Tibial nerve (tissue), 4 donors: ENCODE data around the gene SGK1. TPM values are rescaled to one million over a fixed set of nuclear protein-coding genes. Genes with fewer than 3 reads are reported as not detected.

Experiments used
- DNase-seq, 2 donors: peaks; one replicate each; pipeline ENCODE4 v3.0.0-alpha.2; 2019; ENCODE audit warnings: low spot score in 2 of 2
- H3K27ac ChIP-seq, 4 donors: fragments of 200-600 bp; sonication (generic) in 3 of 4; one replicate each; pipeline ENCODE4 v1.5.1; 2017 to 2019; ENCODE audit warnings: mild to moderate bottlenecking in 1 of 4
- H3K27me3 ChIP-seq, 2 donors: fragments of 200-600 bp; sonication (generic) in 1 of 2; one replicate each; pipeline versions ENCODE4 v1.5.1 to v1.6.0; 2017 to 2019
- H3K36me3 ChIP-seq, 3 donors: fragments of 200-600 bp; sonication (generic); one replicate each; pipeline ENCODE4 v1.5.1; 2018 to 2019
- H3K4me1 ChIP-seq, 4 donors: fragments of 200-600 bp; sonication (generic) in 3 of 4; one replicate each; pipeline ENCODE4 v1.5.1; 2017 to 2019
- H3K4me3 ChIP-seq, 4 donors: fragments of 200-600 bp; sonication (generic) in 3 of 4; one replicate each; pipeline ENCODE4 v1.5.1; 2017 to 2019; ENCODE audit warnings: mild to moderate bottlenecking in 1 of 4, moderate library complexity in 1 of 4
- H3K9me3 ChIP-seq, 4 donors: fragments of 200-600 bp; sonication (generic) in 3 of 4; one replicate each; pipeline ENCODE4 v1.5.1; 2017 to 2019
- EP300 ChIP-seq, 2 donors: sonication (generic); formaldehyde crosslinking; IDR thresholded peaks; one replicate each; pipeline ENCODE4 v1.6.1; 2017; ENCODE audit warnings: antibody characterized with exemption in 2 of 2, mild to moderate bottlenecking in 1 of 2
- POLR2A ChIP-seq, 2 donors: fragments of 450-650 bp; IDR thresholded peaks; one replicate each; pipeline ENCODE4 v1.6.1; 2017; ENCODE audit warnings: antibody characterized with exemption in 2 of 2, mild to moderate bottlenecking in 2 of 2, moderate library complexity in 2 of 2
- WGBS, 2 donors: methylation state at CpG; one replicate each; pipeline ENCODE4 v1.1.5; 2018; 5-methylcytosine and 5-hydroxymethylcytosine counted together
- total RNA-seq, 4 donors: library from RNA; depleted of rRNA; stranded (reverse); fragments of >200 nt; gene quantifications; one replicate each; pipeline ENCODE4 v1.1.0, GENCODE V29; 2016
- TF ChIP-seq, protein P1 (sequence below), 5 experiments: fragments of 200-600 bp in 3 of 5; fragments of 450-650 bp in 2 of 5; sonication (generic) in 3 of 5; IDR thresholded peaks; one replicate each; pipeline ENCODE4 v1.5.1; 2016 to 2019; ENCODE audit warnings: antibody characterized with exemption in 5 of 5, mild to moderate bottlenecking in 3 of 5, moderate library complexity in 2 of 5

Gene SGK1
- total RNA-seq, 4 donors from 2014 or later = 103 to 127 (median 116) TPM

DNA sequence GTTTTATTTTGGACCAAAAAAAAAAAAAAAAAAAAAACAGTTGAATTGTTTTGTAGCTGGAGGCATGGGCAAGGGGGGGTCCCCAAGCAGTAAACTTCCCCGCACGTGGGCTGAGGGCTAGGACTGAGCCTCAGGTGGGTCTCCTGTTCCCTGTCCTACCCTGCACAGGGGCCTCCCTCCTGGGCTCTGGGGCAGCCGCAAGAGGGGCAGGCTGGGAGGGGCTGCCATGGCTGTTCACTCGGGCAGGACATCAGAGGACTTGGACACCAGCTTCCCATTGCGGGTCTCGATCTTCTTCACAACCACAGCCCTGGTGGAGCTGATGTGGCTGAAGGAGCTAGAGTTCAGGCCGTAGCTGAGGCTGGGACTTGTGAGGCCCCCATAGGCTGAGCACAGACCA is 21.1 kb downstream of the SGK1 start:
- Histone ChIP-seq H3K27me3 (no peaks in the 10 kb centered on the region), H3K4me3 (no peak overlapping the region), H3K27ac (peak overlapping the region in 1 of 4 donors; percentile 70), H3K36me3 (no peaks in the 10 kb centered on the region), H3K4me1 (peaks cover 0 to 9% (median 2%) of the 10 kb centered on the region in 4 donors), H3K9me3 (no peaks in the 10 kb centered on the region)
- no peak for TF ChIP-seq EP300 (IDR thresholded peaks at IDR 0.05)
- TF ChIP-seq, protein P1, sequence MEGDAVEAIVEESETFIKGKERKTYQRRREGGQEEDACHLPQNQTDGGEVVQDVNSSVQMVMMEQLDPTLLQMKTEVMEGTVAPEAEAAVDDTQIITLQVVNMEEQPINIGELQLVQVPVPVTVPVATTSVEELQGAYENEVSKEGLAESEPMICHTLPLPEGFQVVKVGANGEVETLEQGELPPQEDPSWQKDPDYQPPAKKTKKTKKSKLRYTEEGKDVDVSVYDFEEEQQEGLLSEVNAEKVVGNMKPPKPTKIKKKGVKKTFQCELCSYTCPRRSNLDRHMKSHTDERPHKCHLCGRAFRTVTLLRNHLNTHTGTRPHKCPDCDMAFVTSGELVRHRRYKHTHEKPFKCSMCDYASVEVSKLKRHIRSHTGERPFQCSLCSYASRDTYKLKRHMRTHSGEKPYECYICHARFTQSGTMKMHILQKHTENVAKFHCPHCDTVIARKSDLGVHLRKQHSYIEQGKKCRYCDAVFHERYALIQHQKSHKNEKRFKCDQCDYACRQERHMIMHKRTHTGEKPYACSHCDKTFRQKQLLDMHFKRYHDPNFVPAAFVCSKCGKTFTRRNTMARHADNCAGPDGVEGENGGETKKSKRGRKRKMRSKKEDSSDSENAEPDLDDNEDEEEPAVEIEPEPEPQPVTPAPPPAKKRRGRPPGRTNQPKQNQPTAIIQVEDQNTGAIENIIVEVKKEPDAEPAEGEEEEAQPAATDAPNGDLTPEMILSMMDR (IDR thresholded peaks at IDR 0.05) = no peak
- no peak for TF ChIP-seq POLR2A (IDR thresholded peaks at IDR 0.05)
- 85 to 93% methylated on average over 7 of the region's 7 CpGs for WGBS, 2 donors
- DNase-seq = no peak

DNA sequence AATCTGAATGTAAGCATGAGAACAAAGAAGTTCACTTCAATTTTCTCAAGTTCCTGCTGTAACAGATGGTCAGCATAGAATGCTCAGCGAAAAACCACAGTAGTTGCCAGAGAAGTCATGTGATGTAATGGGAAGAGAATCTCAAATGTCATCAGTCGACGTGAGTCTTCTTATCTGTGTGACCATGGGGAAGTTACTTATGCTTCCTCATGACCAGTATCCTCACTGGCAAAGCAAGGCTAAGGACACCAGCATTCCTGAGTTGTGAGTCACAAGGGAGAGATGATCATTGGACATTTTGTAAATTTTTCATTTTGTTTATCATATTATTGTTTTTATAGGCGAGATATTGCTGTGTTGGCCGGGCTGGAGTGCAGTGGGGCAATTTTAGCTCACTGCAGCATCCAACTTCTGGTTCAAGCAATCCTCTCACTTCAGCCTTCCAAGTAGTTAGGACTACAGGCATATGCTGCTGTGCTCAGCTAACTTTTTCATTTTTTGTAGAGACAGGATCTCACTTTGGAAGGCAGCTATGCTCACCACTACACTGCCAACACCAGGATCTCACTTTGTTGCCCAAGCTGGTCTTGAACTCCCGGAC is 21.9 kb downstream of the SGK1 start:
- 21 to 24% methylated on average over 6 of the region's 6 CpGs for WGBS, 2 donors
- Histone ChIP-seq H3K9me3 (no peaks in the 10 kb centered on the region), H3K4me1 (peaks cover 0 to 9% (median 2%) of the 10 kb centered on the region in 4 donors), H3K27me3 (no peaks in the 10 kb centered on the region), H3K36me3 (no peaks in the 10 kb centered on the region), H3K4me3 (no peak overlapping the region), H3K27ac (peak overlapping the region in 3 of 4 donors; percentile 56 to 70 (median 69))
- peak in 1 of 2 donors; percentile 59 for DNase-seq
- TF ChIP-seq POLR2A (IDR thresholded peaks at IDR 0.05) (no peak), EP300 (IDR thresholded peaks at IDR 0.05) (peak; percentile 93 to 94)

DNA sequence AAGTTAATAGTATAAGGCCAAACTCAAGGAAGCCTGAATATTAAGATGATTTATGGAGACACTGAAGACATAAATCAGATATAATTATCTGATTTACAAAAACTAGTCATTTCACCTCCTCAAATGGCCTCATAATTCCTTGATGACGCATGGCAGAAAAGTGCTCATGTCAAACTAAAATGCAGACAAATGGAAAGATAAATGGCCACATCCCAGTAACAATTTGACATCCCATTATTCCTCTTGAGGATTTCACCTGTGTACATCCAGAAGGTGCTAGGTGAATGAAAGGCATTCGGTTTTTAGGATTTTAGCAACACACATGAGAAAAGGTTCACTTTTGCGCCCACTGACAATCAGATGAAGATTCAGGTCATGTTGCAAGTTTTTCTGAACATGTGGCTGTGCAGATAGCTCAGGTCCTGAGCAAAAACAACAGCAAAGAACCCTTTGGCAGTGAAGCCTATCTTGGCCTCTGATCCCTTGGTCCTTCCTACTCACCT is 24.2 kb downstream of the SGK1 start:
- Histone ChIP-seq H3K27me3 (no peaks in the 10 kb centered on the region), H3K4me3 (no peak overlapping the region), H3K36me3 (no peaks in the 10 kb centered on the region), H3K9me3 (no peaks in the 10 kb centered on the region), H3K4me1 (peaks cover 0 to 14% (median 4%) of the 10 kb centered on the region in 4 donors), H3K27ac (no peak overlapping the region)
- no peak for DNase-seq
- 92 to 96% methylated on average over 3 of the region's 3 CpGs for WGBS, 2 donors
- TF ChIP-seq, protein P1 (IDR thresholded peaks at IDR 0.05) = no peak
- no peak for TF ChIP-seq EP300 (IDR thresholded peaks at IDR 0.05)
- no peak for TF ChIP-seq POLR2A (IDR thresholded peaks at IDR 0.05)

DNA sequence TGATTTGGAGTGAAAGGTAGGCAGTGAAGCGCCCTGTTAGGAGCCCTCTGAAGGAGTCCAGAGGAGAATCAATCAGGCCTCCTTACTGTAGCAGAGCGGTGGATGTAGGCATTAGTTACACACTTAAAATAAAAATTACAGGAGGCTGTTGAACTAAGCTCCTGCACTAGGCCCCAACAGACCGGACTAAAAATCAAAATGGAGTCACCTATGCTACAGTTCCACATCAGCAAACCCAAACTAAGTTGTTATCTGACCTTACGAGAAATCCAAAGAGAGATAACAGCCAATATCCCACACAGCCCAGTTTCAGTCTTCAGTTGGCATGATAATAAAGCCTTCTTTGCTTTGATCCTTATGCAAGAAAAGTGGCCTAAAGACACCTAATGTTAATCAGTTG is 26.8 kb downstream of the SGK1 start:
- Histone ChIP-seq H3K36me3 (no peaks in the 10 kb centered on the region), H3K4me1 (peaks cover 0 to 17% (median 6%) of the 10 kb centered on the region in 4 donors), H3K27me3 (no peaks in the 10 kb centered on the region), H3K9me3 (no peaks in the 10 kb centered on the region), H3K27ac (no peak overlapping the region), H3K4me3 (no peak overlapping the region)
- TF ChIP-seq, protein P1 (IDR thresholded peaks at IDR 0.05) = no peak
- TF ChIP-seq POLR2A (IDR thresholded peaks at IDR 0.05) (no peak), EP300 (IDR thresholded peaks at IDR 0.05) (no peak)
- WGBS, 2 donors = 97% methylated on average over 4 of the region's 4 CpGs
- no peak for DNase-seq

DNA sequence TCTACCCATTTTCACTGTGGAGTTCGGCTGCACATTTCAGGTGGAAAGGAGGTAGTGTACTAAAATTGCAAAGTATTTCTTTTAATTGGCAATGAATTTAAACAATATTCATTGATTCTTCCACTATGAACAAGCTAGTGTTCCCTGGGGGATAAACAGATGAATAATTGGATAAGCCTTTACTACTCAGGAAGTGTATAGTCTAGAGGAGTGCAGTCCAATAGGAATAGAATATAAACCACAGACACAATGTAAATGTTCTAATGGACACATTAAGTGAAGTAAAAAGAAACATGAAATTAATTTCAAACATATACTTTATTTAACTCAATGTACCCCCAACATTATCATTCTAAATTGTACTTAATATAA is 28.7 kb downstream of the SGK1 start:
- TF ChIP-seq EP300 (IDR thresholded peaks at IDR 0.05) (no peak), POLR2A (IDR thresholded peaks at IDR 0.05) (no peak)
- TF ChIP-seq, protein P1 (IDR thresholded peaks at IDR 0.05) = no peak
- Histone ChIP-seq H3K36me3 (no peaks in the 10 kb centered on the region), H3K27ac (peak overlapping the region in 2 of 4 donors; percentile 75 to 83), H3K27me3 (no peaks in the 10 kb centered on the region), H3K4me3 (no peak overlapping the region), H3K9me3 (no peaks in the 10 kb centered on the region), H3K4me1 (peaks cover 0 to 11% (median 5%) of the 10 kb centered on the region in 4 donors)
- 87 to 90% methylated on average over 1 of the region's 1 CpG for WGBS, 2 donors
- DNase-seq = no peak
